Measurements from ENCODE around the gene LYZL2. TPM values are rescaled to one million over a fixed set of nuclear protein-coding genes. Genes with fewer than 3 reads are reported as not detected.
"Not testable (repeated sequence)": the region's sequence is repeated elsewhere in the genome, so short reads cannot be mapped to it uniquely, and the experiment has no call there.

The LYZL2 gene
- total RNA-seq, 1 experiment from 2014 or later = not detected

GRCh38 chr10:30662814-30663213 is 33.3 kb upstream of the LYZL2 start:
- Histone ChIP-seq H3K4me3 (ENCODE audit: low read depth, low read length) (no peak overlapping the region), H3K4me1 (no peaks in the 10 kb centered on the region), H3K9me3 (no peaks in the 10 kb centered on the region), H3K36me3 (ENCODE audit: control insufficient read depth, insufficient read depth, low read length) (no peaks in the 10 kb centered on the region), H3K27me3 (replicated peaks; ENCODE audit: control insufficient read depth, insufficient read depth, low read length) (no peaks in the 10 kb centered on the region)
- no peaks in the 10 kb centered on the region for H3K4me1 Mint-ChIP-seq (ENCODE audit: low read depth, unreplicated experiment)
- H3K27ac Mint-ChIP-seq (ENCODE audit: unreplicated experiment) = no peak overlapping the region
- ChIA-PET POLR2A (no interaction called here), CTCF (no interaction called here)
- intact Hi-C loops (cut with micrococcal nuclease; ENCODE audit: unreplicated experiment) = no loop called here
- no TSS peak for BruUV-seq (replicated peaks)
- H3K4me3 Mint-ChIP-seq (ENCODE audit: unreplicated experiment) = no peak overlapping the region
- no peak for DNase-seq
- no peaks in the 10 kb centered on the region for H3K9me3 Mint-ChIP-seq (ENCODE audit: unreplicated experiment)
- peaks cover 19% of the 10 kb centered on the region for H3K27me3 Mint-ChIP-seq (ENCODE audit: insufficient read depth, unreplicated experiment)
- H3K36me3 Mint-ChIP-seq (ENCODE audit: insufficient read depth, unreplicated experiment) = no peaks in the 10 kb centered on the region
- no peak for TF ChIP-seq CTCF (IDR thresholded peaks at IDR 0.05; ENCODE audit: insufficient read depth in 1 of 2, low read depth in 1 of 2, low read length in 1 of 2, severe bottlenecking in 1 of 2, unreplicated experiment in 1 of 2)

- peaks cover 16% of the 10 kb centered on the region for H3K27me3 Mint-ChIP-seq (ENCODE audit: insufficient read depth, unreplicated experiment)
- CTCF ChIA-PET = interaction anchor here (1.9 kb wide), 1 partner anchor 11 kb away, joined by 6 read pairs; no protein-coding TSS in a partner anchor
- H3K36me3 ChIP-seq (ENCODE audit: control insufficient read depth, insufficient read depth, low read length); H3K9me3 Mint-ChIP-seq (ENCODE audit: unreplicated experiment); POLR2A ChIA-PET; H3K9me3 ChIP-seq; H3K4me3 ChIP-seq (ENCODE audit: low read depth, low read length); intact Hi-C loops (cut with micrococcal nuclease; ENCODE audit: unreplicated experiment); H3K4me3 Mint-ChIP-seq (ENCODE audit: unreplicated experiment); H3K36me3 Mint-ChIP-seq (ENCODE audit: insufficient read depth, unreplicated experiment); H3K4me1 ChIP-seq; BruUV-seq (replicated peaks); H3K4me1 Mint-ChIP-seq (ENCODE audit: low read depth, unreplicated experiment); H3K27me3 ChIP-seq (replicated peaks; ENCODE audit: control insufficient read depth, insufficient read depth, low read length); DNase-seq; H3K27ac Mint-ChIP-seq (ENCODE audit: unreplicated experiment): not testable (repeated sequence)
These were observed 30.8 kb upstream of the LYZL2 start for GRCh38 chr10:30660314-30660713.

- Histone ChIP-seq H3K4me3 (ENCODE audit: low read depth, low read length) (no peak overlapping the region), H3K36me3 (ENCODE audit: control insufficient read depth, insufficient read depth, low read length) (no peaks in the 10 kb centered on the region), H3K9me3 (no peaks in the 10 kb centered on the region), H3K4me1 (no peaks in the 10 kb centered on the region), H3K27me3 (replicated peaks; ENCODE audit: control insufficient read depth, insufficient read depth, low read length) (no peaks in the 10 kb centered on the region)
- Mint-ChIP-seq H3K9me3 (ENCODE audit: unreplicated experiment) (no peaks in the 10 kb centered on the region), H3K27me3 (ENCODE audit: insufficient read depth, unreplicated experiment) (peaks cover 13% of the 10 kb centered on the region), H3K4me3 (ENCODE audit: unreplicated experiment) (no peak overlapping the region), H3K27ac (ENCODE audit: unreplicated experiment) (no peak overlapping the region), H3K36me3 (ENCODE audit: insufficient read depth, unreplicated experiment) (no peaks in the 10 kb centered on the region), H3K4me1 (ENCODE audit: low read depth, unreplicated experiment) (no peaks in the 10 kb centered on the region)
- ChIA-PET POLR2A (no interaction called here), CTCF (interaction anchor here (1.1 kb wide), 1 partner anchor 17 kb away, joined by 3 read pairs; no protein-coding TSS in a partner anchor)
- TF ChIP-seq CTCF (IDR thresholded peaks at IDR 0.05; ENCODE audit: insufficient read depth in 1 of 2, low read depth in 1 of 2, low read length in 1 of 2, severe bottlenecking in 1 of 2, unreplicated experiment in 1 of 2) = no peak
- no TSS peak for BruUV-seq (replicated peaks)
- DNase-seq = no peak
- intact Hi-C loops (cut with micrococcal nuclease; ENCODE audit: unreplicated experiment) = no loop called here
These were observed 26.7 kb upstream of the LYZL2 start for GRCh38 chr10:30656233-30656632.

- H3K36me3 Mint-ChIP-seq (ENCODE audit: insufficient read depth, unreplicated experiment); H3K4me1 ChIP-seq; H3K9me3 ChIP-seq; H3K36me3 ChIP-seq (ENCODE audit: control insufficient read depth, insufficient read depth, low read length); DNase-seq; H3K4me3 ChIP-seq (ENCODE audit: low read depth, low read length); H3K4me3 Mint-ChIP-seq (ENCODE audit: unreplicated experiment); BruUV-seq (replicated peaks); H3K27me3 ChIP-seq (replicated peaks; ENCODE audit: control insufficient read depth, insufficient read depth, low read length); POLR2A ChIA-PET; H3K27ac Mint-ChIP-seq (ENCODE audit: unreplicated experiment); intact Hi-C loops (cut with micrococcal nuclease; ENCODE audit: unreplicated experiment); H3K9me3 Mint-ChIP-seq (ENCODE audit: unreplicated experiment); H3K4me1 Mint-ChIP-seq (ENCODE audit: low read depth, unreplicated experiment): not testable (repeated sequence)
- CTCF ChIA-PET = interaction anchor here (1.1 kb wide), 1 partner anchor 15 kb away, joined by 3 read pairs; no protein-coding TSS in a partner anchor
- H3K27me3 Mint-ChIP-seq (ENCODE audit: insufficient read depth, unreplicated experiment) = peaks cover 13% of the 10 kb centered on the region
These were observed 25.4 kb upstream of the LYZL2 start for GRCh38 chr10:30655001-30655400.

- H3K27ac Mint-ChIP-seq (ENCODE audit: unreplicated experiment); H3K27me3 Mint-ChIP-seq (ENCODE audit: insufficient read depth, unreplicated experiment); BruUV-seq (replicated peaks); H3K4me3 ChIP-seq (ENCODE audit: low read depth, low read length); H3K9me3 ChIP-seq; intact Hi-C loops (cut with micrococcal nuclease; ENCODE audit: unreplicated experiment); H3K4me3 Mint-ChIP-seq (ENCODE audit: unreplicated experiment); DNase-seq; H3K9me3 Mint-ChIP-seq (ENCODE audit: unreplicated experiment); H3K4me1 ChIP-seq; H3K36me3 ChIP-seq (ENCODE audit: control insufficient read depth, insufficient read depth, low read length); H3K4me1 Mint-ChIP-seq (ENCODE audit: low read depth, unreplicated experiment); H3K36me3 Mint-ChIP-seq (ENCODE audit: insufficient read depth, unreplicated experiment); H3K27me3 ChIP-seq (replicated peaks; ENCODE audit: control insufficient read depth, insufficient read depth, low read length); POLR2A ChIA-PET; CTCF ChIA-PET: not testable (repeated sequence)
These were observed 22.2 kb upstream of the LYZL2 start for GRCh38 chr10:30651470-30652397.
